B cell (primary cell): ENCODE measurements around the gene ZNRD2. TPM values are rescaled to one million over a fixed set of nuclear protein-coding genes. Genes with fewer than 3 reads are reported as not detected.

Experiments used
- ATAC-seq: fragments of 200-7000 bp; cut with Tn5 transposase; one replicate; pipeline ENCODE4 v1.10.0; 2021; ENCODE audit warnings: low read depth, mild to moderate bottlenecking, moderate number of reproducible peaks, moderate library complexity
- CTCF ChIA-PET: fragments of 350-600 bp; sonication (Branson Sonifier 250); formaldehyde crosslinking; loops from one replicate; lab custom pipeline; 2021; ENCODE audit warnings: antibody characterized with exemption, inconsistent platforms; lab: Charles Lee
- POLR2A ChIA-PET: fragments of 350-600 bp; sonication (Branson Sonifier 250); formaldehyde crosslinking; loops from one replicate; lab custom pipeline; 2021; ENCODE audit warnings: antibody characterized with exemption; lab: Charles Lee
- DNase-seq: peaks from one replicate; pipeline ENCODE4 v3.0.0; 2013
- H2AFZ ChIP-seq: 2 replicates; pipeline ENCODE4 v1.6.1; 2012; ENCODE audit warnings: mild to moderate bottlenecking, low read depth, low read length; ENCODE audit not compliant: insufficient read depth, poor library complexity, severe bottlenecking
- H3K27ac ChIP-seq, 2 donors: 1 replicate in 1 of 2; 2 replicates in 1 of 2; pipeline ENCODE4 v1.5.1; 2012 to 2013; ENCODE audit warnings: low read length in 2 of 2, mild to moderate bottlenecking in 2 of 2, moderate library complexity in 1 of 2
- H3K27me3 ChIP-seq, 4 experiments: fragments of 200-600 bp in 1 of 4; sonication (generic) in 1 of 4; replicated peaks in 1 of 4; 1 replicate in 2 of 4; 2 replicates in 2 of 4; pipeline versions ENCODE4 v1.6.1 to v1.7.0; 2013 to 2016; ENCODE audit warnings: low read length in 3 of 4, mild to moderate bottlenecking in 2 of 4, mixed read lengths in 1 of 4, moderate library complexity in 1 of 4; ENCODE audit not compliant: insufficient read depth in 4 of 4, control insufficient read depth in 3 of 4; ENCODE audit errors: control extremely low read depth in 1 of 4
- H3K36me3 ChIP-seq, 2 experiments: replicated peaks in 1 of 2; 1 replicate in 1 of 2; 2 replicates in 1 of 2; pipeline versions ENCODE4 v1.6.1 to v1.7.1; 2013; ENCODE audit warnings: low read length in 1 of 2; ENCODE audit not compliant: insufficient read depth in 2 of 2, control insufficient read depth in 1 of 2; ENCODE audit errors: control extremely low read depth in 1 of 2, extremely low read depth in 1 of 2
- H3K4me1 ChIP-seq, 2 donors: fragments of 200-600 bp in 1 of 2; sonication (generic) in 1 of 2; 1 replicate in 1 of 2; 2 replicates in 1 of 2; pipeline versions ENCODE4 v1.5.1 to v1.6.1; 2013 to 2017; ENCODE audit warnings: low read length in 2 of 2; ENCODE audit not compliant: control insufficient read depth in 2 of 2, insufficient read depth in 2 of 2
- H3K4me2 ChIP-seq: replicated peaks from 2 replicates; pipeline ENCODE3; 2012; ENCODE audit warnings: mild to moderate bottlenecking, low read depth, low read length; ENCODE audit not compliant: poor library complexity, severe bottlenecking
- H3K4me3 ChIP-seq, 5 experiments: fragments of 200-600 bp in 1 of 5; sonication (generic) in 1 of 5; 1 replicate in 3 of 5; 2 replicates in 2 of 5; pipeline versions ENCODE4 v1.5.1 to v1.7.0; 2011 to 2016; ENCODE audit warnings: low read length in 4 of 5, mild to moderate bottlenecking in 4 of 5, low read depth in 2 of 5, control low read depth in 1 of 5, moderate library complexity in 1 of 5; ENCODE audit not compliant: insufficient read depth in 1 of 5; ENCODE audit errors: control extremely low read depth in 1 of 5, extremely low read depth in 1 of 5
- H3K79me2 ChIP-seq: fragments of 200-600 bp; sonication (generic); one replicate; pipeline ENCODE4 v1.6.0; 2016; ENCODE audit warnings: low read length; ENCODE audit not compliant: control insufficient read depth, insufficient read depth
- H3K9ac ChIP-seq: fragments of 200-600 bp; sonication (generic); 2 replicates; pipeline ENCODE4 v1.6.1; 2017; ENCODE audit warnings: mild to moderate bottlenecking, low read length, moderate library complexity
- H3K9me3 ChIP-seq, 3 donors: one replicate each; pipeline versions ENCODE4 v1.6.1 to v1.7.1; 2013; ENCODE audit warnings: low read length in 2 of 3; ENCODE audit not compliant: control insufficient read depth in 2 of 3, insufficient read depth in 1 of 3; ENCODE audit errors: control extremely low read depth in 1 of 3
- H4K20me1 ChIP-seq: 2 replicates; pipeline ENCODE4 v1.6.0; 2012; ENCODE audit warnings: mild to moderate bottlenecking, low read length; ENCODE audit not compliant: insufficient read depth, control insufficient read depth, poor library complexity, severe bottlenecking
- H3K27ac Mint-ChIP-seq: one replicate; pipeline ENCODE4 v1.8.0; 2021; ENCODE audit warnings: mixed read lengths
- H3K27me3 Mint-ChIP-seq: one replicate; pipeline ENCODE4 v1.8.0; 2021; ENCODE audit warnings: mixed read lengths
- H3K4me1 Mint-ChIP-seq: one replicate; pipeline ENCODE4 v1.8.0; 2021; ENCODE audit warnings: mixed read lengths
- H3K4me3 Mint-ChIP-seq: one replicate; pipeline ENCODE4 v1.8.0; 2021; ENCODE audit warnings: mixed read lengths
- H3K9me3 Mint-ChIP-seq: one replicate; pipeline ENCODE4 v1.8.0; 2022; ENCODE audit warnings: mixed read lengths; ENCODE audit not compliant: insufficient read depth
- CTCF ChIP-seq: fragments of 200-600 bp; IDR thresholded peaks from one replicate; pipeline ENCODE4 v1.8.0; 2022; ENCODE audit warnings: antibody characterized with exemption, mild to moderate bottlenecking
- EZH2 ChIP-seq: IDR thresholded peaks from 2 replicates; pipeline ENCODE4 v1.6.1; 2012; ENCODE audit warnings: borderline replicate concordance, low read depth, mild to moderate bottlenecking, moderate library complexity, low read length; ENCODE audit not compliant: insufficient read depth, poor library complexity, severe bottlenecking
- whole genome bisulfite sequencing: methylation state at CpG from one replicate; pipeline ENCODE4 v1.1.5; 2013; ENCODE audit warnings: missing lambda C conversion rate; ENCODE audit not compliant: insufficient coverage; 5-methylcytosine and 5-hydroxymethylcytosine counted together
- intact Hi-C: fragments of 100-400 bp; cut with micrococcal nuclease; formaldehyde crosslinking; loops from one replicate; pipeline ENCODE4 v1.10.0; 2022
- polyA plus RNA-seq: library from polyadenylated mRNA; depleted of rRNA; stranded (reverse); fragments of >200 nt; gene quantifications from 2 replicates; pipeline ENCODE4 v1.2.3, GENCODE V29; 2012
- total RNA-seq, 2 donors: library from RNA; stranded (reverse); fragments of 120-200 nt in 1 of 2; gene quantifications; 1 replicate in 1 of 2; 2 replicates in 1 of 2; pipeline versions ENCODE4 v1.2.3 to v1.2.4, GENCODE V29; 2013 to 2022

Gene ZNRD2
- total and polyA plus RNA-seq, 2 donors (not counting 1 experiment from before 2014, with no cell fraction given): 22.1 to 112 TPM

- H3K27me3 Mint-ChIP-seq: no peaks in the 10 kb centered on the region
- DNase-seq (no peak), ATAC-seq (no peak)
- no peaks in the 10 kb centered on the region for H3K27me3 ChIP-seq
- peaks cover 59% of the 10 kb centered on the region for H3K4me1 Mint-ChIP-seq
- ChIA-PET POLR2A (interaction anchor here (1.0 to 3.9 kb wide), 5 partner anchors 15 to 73 kb away, joined by 3 to 18 read pairs (median 8); partner anchors contain the start of genes EHBP1L1, FAM89B and KCNK7), CTCF (interaction anchor here (0.6 to 3.8 kb wide), 9 partner anchors 8 to 87 kb away, joined by 3 to 21 read pairs (median 6); partner anchors contain the start of gene FAM89B)
- H3K9me3 ChIP-seq: no peaks in the 10 kb centered on the region
- H3K27ac ChIP-seq: peak overlapping the region; percentile 85 to 89
- H2AFZ ChIP-seq: peak overlapping the region; percentile 80
- peaks cover 55% of the 10 kb centered on the region for H4K20me1 ChIP-seq
- peaks cover 75% of the 10 kb centered on the region for H3K79me2 ChIP-seq
- no peaks in the 10 kb centered on the region for H3K9me3 Mint-ChIP-seq
- TF ChIP-seq CTCF: no peak
- TF ChIP-seq EZH2: no peak
- H3K9ac ChIP-seq: peak overlapping the region; percentile 83
- H3K4me3 Mint-ChIP-seq: peak overlapping the region; percentile 98
- H3K4me2 ChIP-seq: peak overlapping the region; percentile 84
- H3K36me3 ChIP-seq: peaks cover 0 to 38% of the 10 kb centered on the region in 2 experiments
- peak overlapping the region; percentile 62 to 93 (median 88) for H3K4me3 ChIP-seq
- intact Hi-C loops: loop anchor here (10.0 kb wide), 1 partner anchor 499 kb away; the partner anchor contains the start of genes TM7SF2 and ZNHIT2
- 7% methylated on average over 38 of the region's 43 CpGs for WGBS
- H3K4me1 ChIP-seq: peaks cover 41 to 49% of the 10 kb centered on the region in 2 donors
- peak overlapping the region; percentile 67 for H3K27ac Mint-ChIP-seq
Observed at GRCh38 chr11:65613091-65613928, 43.0 kb downstream of the ZNRD2 start.
